ENCODE results near the gene PHACTR1.

The PHACTR1 gene

GRCh38 chr6:13288481-13288880 lies 571.9 kb downstream of the PHACTR1 start:
- no peak for DNase-seq (ENCODE audit: extremely low spot score)
- ChIA-PET CTCF (interaction anchor here (0.6 kb wide), 1 partner anchor 9 kb away, joined by 3 read pairs; no protein-coding TSS in a partner anchor), POLR2A (interaction anchor here (1.1 kb wide), 1 partner anchor 46 kb away, joined by 3 read pairs; no protein-coding TSS in a partner anchor)
- no peak for TF ChIP-seq FOXA1 (IDR thresholded peaks at IDR 0.05)
- no peak for TF ChIP-seq ELF4 (IDR thresholded peaks at IDR 0.05)
- no peak for TF ChIP-seq HDGF (IDR thresholded peaks at IDR 0.05; ENCODE audit: borderline replicate concordance)
- TF ChIP-seq ZNF384 (IDR thresholded peaks at IDR 0.05) = no peak
- no peak for TF ChIP-seq TARDBP (IDR thresholded peaks at IDR 0.05)
- TF ChIP-seq CTBP1 (IDR thresholded peaks at IDR 0.05; ENCODE audit: borderline replicate concordance) = no peak
- TF ChIP-seq FOXK2 (IDR thresholded peaks at IDR 0.05) = no peak
- TF ChIP-seq FOXM1 (IDR thresholded peaks at IDR 0.05; ENCODE audit: borderline replicate concordance) = no peak
- no peak for TF ChIP-seq SP1 (IDR thresholded peaks at IDR 0.05)
- no peak for TF ChIP-seq L3MBTL2 (conservative IDR thresholded peaks at IDR 0.05)
- no peak for TF ChIP-seq BHLHE40 (IDR thresholded peaks at IDR 0.05; ENCODE audit: borderline replicate concordance)
- TF ChIP-seq SUZ12 (IDR thresholded peaks at IDR 0.05) = no peak
- TF ChIP-seq ARNT (IDR thresholded peaks at IDR 0.05) = no peak
- TF ChIP-seq NFRKB (IDR thresholded peaks at IDR 0.05) = no peak
- TF ChIP-seq LEF1 (IDR thresholded peaks at IDR 0.05; ENCODE audit: borderline replicate concordance) = no peak
- TF ChIP-seq, protein P1, sequence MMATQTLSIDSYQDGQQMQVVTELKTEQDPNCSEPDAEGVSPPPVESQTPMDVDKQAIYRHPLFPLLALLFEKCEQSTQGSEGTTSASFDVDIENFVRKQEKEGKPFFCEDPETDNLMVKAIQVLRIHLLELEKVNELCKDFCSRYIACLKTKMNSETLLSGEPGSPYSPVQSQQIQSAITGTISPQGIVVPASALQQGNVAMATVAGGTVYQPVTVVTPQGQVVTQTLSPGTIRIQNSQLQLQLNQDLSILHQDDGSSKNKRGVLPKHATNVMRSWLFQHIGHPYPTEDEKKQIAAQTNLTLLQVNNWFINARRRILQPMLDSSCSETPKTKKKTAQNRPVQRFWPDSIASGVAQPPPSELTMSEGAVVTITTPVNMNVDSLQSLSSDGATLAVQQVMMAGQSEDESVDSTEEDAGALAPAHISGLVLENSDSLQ (IDR thresholded peaks at IDR 0.05) = no peak

DNA sequence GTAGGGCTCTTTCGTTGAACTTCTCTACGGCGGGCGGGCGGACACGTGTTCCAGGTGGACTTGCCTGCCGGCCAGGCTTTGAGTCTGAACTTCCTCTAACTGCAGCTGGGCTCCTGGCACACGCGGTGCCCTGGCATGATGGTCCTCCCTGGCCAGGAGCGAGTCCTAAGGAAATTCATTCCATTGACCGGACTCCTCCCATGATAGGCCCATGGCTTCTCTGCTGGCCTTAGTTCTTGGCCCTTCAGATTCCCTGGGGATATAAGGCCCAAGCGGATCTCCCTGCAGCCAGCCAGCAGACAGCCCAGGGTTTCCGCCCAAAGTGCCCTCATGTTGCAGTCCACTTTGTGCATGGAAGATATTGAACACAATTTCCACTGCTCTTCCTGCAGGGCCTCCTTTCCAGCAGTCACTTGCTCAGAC lies 572.4 kb downstream of the PHACTR1 start:
- no peak for DNase-seq (ENCODE audit: extremely low spot score)
- CTCF ChIA-PET = no interaction called here
- TF ChIP-seq, protein P1 (IDR thresholded peaks at IDR 0.05) = no peak
- TF ChIP-seq FOXA1 (IDR thresholded peaks at IDR 0.05) (no peak), TARDBP (IDR thresholded peaks at IDR 0.05) (no peak), ARNT (IDR thresholded peaks at IDR 0.05) (no peak), SUZ12 (IDR thresholded peaks at IDR 0.05) (no peak), NFRKB (IDR thresholded peaks at IDR 0.05) (no peak)
- POLR2A ChIA-PET = no interaction called here

DNA sequence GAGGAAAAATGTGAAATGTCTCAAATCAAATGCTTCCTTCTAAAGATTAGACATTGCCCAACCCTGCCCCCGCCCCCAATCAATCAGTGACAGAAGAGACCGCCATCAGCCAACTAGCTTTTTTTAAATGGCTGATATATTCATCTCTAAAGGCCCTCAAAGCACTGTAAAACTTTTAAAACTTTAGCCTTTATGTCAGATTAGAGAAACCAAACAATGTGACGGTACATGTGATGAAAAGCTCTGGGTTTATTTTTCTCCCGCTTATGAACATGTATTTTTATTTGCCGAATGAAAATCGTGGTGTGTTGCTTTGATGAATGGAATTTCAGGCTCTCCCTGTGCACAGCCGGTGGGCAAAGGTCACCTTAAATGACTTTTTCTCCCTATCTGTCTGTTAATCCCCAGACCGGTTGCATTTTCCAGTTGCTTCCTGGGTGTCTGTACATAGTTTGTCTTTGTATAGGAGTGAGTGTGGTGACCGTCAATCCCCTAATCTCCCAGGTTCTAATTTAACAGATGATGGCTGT lies 573.3 kb downstream of the PHACTR1 start:
- TF ChIP-seq ZNF384 (IDR thresholded peaks at IDR 0.05) (no peak), LEF1 (IDR thresholded peaks at IDR 0.05; ENCODE audit: borderline replicate concordance) (no peak), ELF4 (IDR thresholded peaks at IDR 0.05) (no peak), TARDBP (IDR thresholded peaks at IDR 0.05) (no peak), FOXK2 (IDR thresholded peaks at IDR 0.05) (no peak), NFRKB (IDR thresholded peaks at IDR 0.05) (no peak), FOXM1 (IDR thresholded peaks at IDR 0.05; ENCODE audit: borderline replicate concordance) (no peak), SUZ12 (IDR thresholded peaks at IDR 0.05) (no peak), FOXA1 (IDR thresholded peaks at IDR 0.05) (no peak), CTBP1 (IDR thresholded peaks at IDR 0.05; ENCODE audit: borderline replicate concordance) (no peak), HDGF (IDR thresholded peaks at IDR 0.05; ENCODE audit: borderline replicate concordance) (no peak), SP1 (IDR thresholded peaks at IDR 0.05) (no peak)
- TF ChIP-seq, protein P1 (IDR thresholded peaks at IDR 0.05) = no peak
- DNase-seq (ENCODE audit: extremely low spot score) = no peak
- POLR2A ChIA-PET = no interaction called here
- CTCF ChIA-PET = no interaction called here

GRCh38 chr6:13290335-13290734 lies 573.8 kb downstream of the PHACTR1 start:
- DNase-seq (ENCODE audit: extremely low spot score) = no peak
- POLR2A ChIA-PET = no interaction called here
- no peak for TF ChIP-seq LEF1 (IDR thresholded peaks at IDR 0.05; ENCODE audit: borderline replicate concordance)
- TF ChIP-seq FOXM1 (IDR thresholded peaks at IDR 0.05; ENCODE audit: borderline replicate concordance) = no peak
- no peak for TF ChIP-seq FOXK2 (IDR thresholded peaks at IDR 0.05)
- TF ChIP-seq CTBP1 (IDR thresholded peaks at IDR 0.05; ENCODE audit: borderline replicate concordance) = no peak
- CTCF ChIA-PET = no interaction called here

- TF ChIP-seq FOXK2 (IDR thresholded peaks at IDR 0.05) (no peak), SUZ12 (IDR thresholded peaks at IDR 0.05) (no peak), ZNF384 (IDR thresholded peaks at IDR 0.05) (no peak), L3MBTL2 (conservative IDR thresholded peaks at IDR 0.05) (no peak), CTBP1 (IDR thresholded peaks at IDR 0.05; ENCODE audit: borderline replicate concordance) (no peak), FOXA1 (IDR thresholded peaks at IDR 0.05) (no peak), ARNT (IDR thresholded peaks at IDR 0.05) (no peak)
- ChIA-PET POLR2A (no interaction called here), CTCF (no interaction called here)
- no peak for DNase-seq (ENCODE audit: extremely low spot score)
Observed at GRCh38 chr6:13292774-13293173, 576.2 kb downstream of the PHACTR1 start.

DNA sequence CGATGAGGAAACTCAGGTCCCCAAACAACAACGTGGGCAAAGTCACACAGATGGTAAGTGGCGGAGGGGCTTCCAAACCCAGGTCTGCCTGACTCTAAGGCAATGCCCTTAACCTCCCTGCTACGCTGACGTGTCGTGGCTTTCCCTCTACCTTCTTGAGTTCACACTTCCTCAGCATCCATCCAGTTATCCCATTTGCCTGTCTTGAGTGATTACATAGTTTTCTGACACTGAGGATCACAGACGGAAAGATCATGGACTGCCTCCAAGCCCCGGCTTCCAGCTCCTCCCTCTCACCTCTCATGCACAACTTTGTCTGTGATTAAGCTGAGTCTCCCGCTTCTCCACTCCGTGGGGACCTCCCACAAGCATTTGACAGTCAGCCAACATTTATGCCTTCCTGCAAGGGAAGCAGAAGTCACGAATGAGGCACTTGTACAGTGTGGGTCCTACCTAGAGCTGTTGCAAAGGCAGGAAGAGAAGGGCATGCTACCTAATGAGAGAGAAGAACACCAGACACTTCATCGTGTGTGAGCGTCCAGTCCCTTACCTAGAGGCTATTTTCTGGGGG lies 578.0 kb downstream of the PHACTR1 start:
- TF ChIP-seq FOXM1 (IDR thresholded peaks at IDR 0.05; ENCODE audit: borderline replicate concordance) = no peak
- no peak for TF ChIP-seq LEF1 (IDR thresholded peaks at IDR 0.05; ENCODE audit: borderline replicate concordance)
- no peak for TF ChIP-seq NFRKB (IDR thresholded peaks at IDR 0.05)
- TF ChIP-seq L3MBTL2 (conservative IDR thresholded peaks at IDR 0.05) = no peak
- no peak for TF ChIP-seq FOXK2 (IDR thresholded peaks at IDR 0.05)
- TF ChIP-seq SP1 (IDR thresholded peaks at IDR 0.05) = no peak
- no peak for TF ChIP-seq ZNF384 (IDR thresholded peaks at IDR 0.05)
- no peak for TF ChIP-seq FOXA1 (IDR thresholded peaks at IDR 0.05)
- POLR2A ChIA-PET = no interaction called here
- CTCF ChIA-PET = no interaction called here
- no peak for DNase-seq (ENCODE audit: extremely low spot score)
